NCI-H1092 (cell line): Measurements from ENCODE around the gene MYH6.

ENCODE experiments used
- DNase-seq: peaks from one replicate; lab custom pipeline; 2025; lab: John Stamatoyannopoulos, UW

Gene MYH6

GRCh38 chr14:23355871-23356435 is 52.1 kb downstream of the MYH6 start:
- no peak for DNase-seq

- no peak for DNase-seq
Measured at GRCh38 chr14:23354990-23355389, 53.1 kb downstream of the MYH6 start.

GRCh38 chr14:23353433-23353780 is 54.7 kb downstream of the MYH6 start:
- no peak for DNase-seq

- peak; percentile 92 for DNase-seq
Measured at GRCh38 chr14:23352506-23353432, 55.3 kb downstream of the MYH6 start, which contains the start of gene SLC22A17. TSS of gene SLC22A17 (minus strand) at chr14:23352887.

- peak; percentile 54 for DNase-seq
Measured at GRCh38 chr14:23351681-23352505, 56.2 kb downstream of the MYH6 start.

GRCh38 chr14:23349156-23349845 is 58.8 kb downstream of the MYH6 start:
- no peak for DNase-seq

GRCh38 chr14:23348297-23348655 is 59.8 kb downstream of the MYH6 start:
- no peak for DNase-seq

GRCh38 chr14:23347406-23348296 is 60.4 kb downstream of the MYH6 start:
- no peak for DNase-seq

GRCh38 chr14:23346693-23347405 is 61.2 kb downstream of the MYH6 start:
- no peak for DNase-seq

- DNase-seq: no peak
Measured at GRCh38 chr14:23345987-23346692, 61.9 kb downstream of the MYH6 start.

- no peak for DNase-seq
Measured at GRCh38 chr14:23344481-23344880, 63.6 kb downstream of the MYH6 start.

GRCh38 chr14:23339506-23340268 is 68.4 kb downstream of the MYH6 start:
- DNase-seq: no peak

- no peak for DNase-seq
Measured at GRCh38 chr14:23335623-23336022, 72.5 kb downstream of the MYH6 start.
